Measurements from ENCODE around the gene NPC1L1. TPM values are rescaled to one million over a fixed set of nuclear protein-coding genes. Genes with fewer than 3 reads are reported as not detected.
A peak's percentile ranks its signal among the peaks of the same experiment; 100 is the strongest.

Gene NPC1L1
- total and polyA plus RNA-seq, 2 of the 13 experiments (the other 11 are each of a cell fraction or from before 2014, with no cell fraction given), result 4.8 to 14.5 TPM

GRCh38 chr7:44490351-44491200 is 50.6 kb downstream of the NPC1L1 start, which contains the start of gene NUDCD3 (continued):
- TF ChIP-seq DMTF1 (CRISPR knock-in tag; IDR thresholded peaks at IDR 0.05) (no peak), HOXD1 (CRISPR knock-in tag; IDR thresholded peaks at IDR 0.05) (no peak), ZMYM2 (CRISPR knock-in tag; IDR thresholded peaks at IDR 0.05) (no peak; the same call in 1 of the 2 replicates), DR1 (CRISPR knock-in tag; IDR thresholded peaks at IDR 0.05) (peak; percentile 55), RNF2 (conservative IDR thresholded peaks at IDR 0.05; ENCODE audit: low read depth) (no peak; the same call in 1 of the 2 replicates), ZBTB49 (CRISPR knock-in tag; IDR thresholded peaks at IDR 0.05; ENCODE audit: borderline replicate concordance) (no peak), AGO2 (optimal IDR thresholded peaks at IDR 0.05; ENCODE audit: low read depth, low read length) (peak; percentile 80), ZNF44 (CRISPR knock-in tag; IDR thresholded peaks at IDR 0.05) (no peak), CC2D1A (CRISPR knock-in tag; IDR thresholded peaks at IDR 0.05) (no peak), KLF16 (CRISPR knock-in tag; IDR thresholded peaks at IDR 0.05) (peak in 1 of 2 experiments; percentile 81; a peak in 2 of 4 replicates), SOX6 (IDR thresholded peaks at IDR 0.05) (no peak), SOX6 (CRISPR knock-in tag; IDR thresholded peaks at IDR 0.05) (peak; percentile 64), ZNF33A (CRISPR knock-in tag; IDR thresholded peaks at IDR 0.05; ENCODE audit: borderline replicate concordance) (no peak; the same call in 1 of the 2 replicates), SALL1 (CRISPR knock-in tag; IDR thresholded peaks at IDR 0.05) (peak; percentile 75), KMT2A (CRISPR knock-in tag; IDR thresholded peaks at IDR 0.05) (peak; percentile 88), FOXO1 (CRISPR knock-in tag; IDR thresholded peaks at IDR 0.05) (peak; percentile 55), ETS1 (CRISPR knock-in tag; IDR thresholded peaks at IDR 0.05) (no peak), ZSCAN30 (CRISPR knock-in tag; IDR thresholded peaks at IDR 0.05) (peak; percentile 70; the same call in 1 of the 2 replicates), BRCA1 (CRISPR knock-in tag; IDR thresholded peaks at IDR 0.05) (no peak), ZBTB20 (CRISPR knock-in tag; IDR thresholded peaks at IDR 0.05; ENCODE audit: borderline replicate concordance, low read depth) (0 out of 2 replicates have a peak, but pooled peaks have one; percentile 35), POGZ (CRISPR knock-in tag; IDR thresholded peaks at IDR 0.05) (peak; percentile 91), ZNF746 (CRISPR knock-in tag; IDR thresholded peaks at IDR 0.05) (peak; percentile 21; the same call in 1 of the 2 replicates), ISX (CRISPR knock-in tag; conservative IDR thresholded peaks at IDR 0.05) (no peak), ATF1 (CRISPR knock-in tag; IDR thresholded peaks at IDR 0.05) (peak; percentile 78), BCL6 (CRISPR knock-in tag; IDR thresholded peaks at IDR 0.05) (no peak), TCF7 (IDR thresholded peaks at IDR 0.05; ENCODE audit: low read depth) (peak; percentile 15; the same call in 1 of the 2 replicates)

Measured in HepG2 (cell line).